T-helper 2 cell treated with Interferon-gamma antibody and Interleukin-4, amounts not matched to agents 5 μg/mL and 100 μg/mL, for 36 hours (primary cell): ENCODE data around the gene TMX3.
A peak's percentile ranks its signal among the peaks of the same experiment; 100 is the strongest.

Experiments used
- DNase-seq: peaks from one replicate; pipeline ENCODE4 v3.0.0; 2021; ENCODE audit warnings: low spot score
- H3K27ac Mint-ChIP-seq: one replicate; pipeline ENCODE4 v1.8.0; 2021; ENCODE audit warnings: mild to moderate bottlenecking, mixed read lengths
- H3K27me3 Mint-ChIP-seq: one replicate; pipeline ENCODE4 v1.8.0; 2021; ENCODE audit warnings: low read depth, mixed read lengths
- H3K36me3 Mint-ChIP-seq: one replicate; pipeline ENCODE4 v1.8.0; 2021; ENCODE audit warnings: low read depth, mixed read lengths
- H3K4me1 Mint-ChIP-seq: one replicate; pipeline ENCODE4 v1.8.0; 2021; ENCODE audit warnings: low read depth, mixed read lengths
- H3K4me3 Mint-ChIP-seq: one replicate; pipeline ENCODE4 v1.8.0; 2022; ENCODE audit warnings: mild to moderate bottlenecking, moderate library complexity, mixed read lengths
- H3K9me3 Mint-ChIP-seq: one replicate; pipeline ENCODE4 v1.8.0; 2021; ENCODE audit warnings: mixed read lengths

The TMX3 gene

DNA sequence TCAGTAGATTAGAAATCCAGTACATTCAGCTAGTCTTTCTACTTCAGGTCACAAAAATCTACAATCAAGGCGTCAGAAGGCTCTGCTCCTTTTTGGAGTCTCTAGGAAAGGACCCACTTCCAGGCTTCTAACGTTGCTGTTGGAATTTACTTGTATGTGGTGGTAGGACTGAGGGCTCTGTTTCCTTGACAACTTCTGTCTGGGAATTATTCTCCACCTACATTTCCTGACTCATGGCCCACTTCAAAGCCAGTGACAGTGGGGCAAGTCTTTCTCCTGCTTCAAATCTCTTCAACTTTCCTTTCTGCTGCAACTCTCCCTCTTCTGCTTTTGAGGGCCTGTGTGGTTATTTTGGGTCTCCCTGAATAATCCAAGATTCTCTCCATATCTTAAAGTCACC is 10.4 kb upstream of the TMX3 start:
- no peaks in the 10 kb centered on the region for H3K9me3 Mint-ChIP-seq
- H3K4me3 Mint-ChIP-seq = no peak overlapping the region
- H3K4me1 Mint-ChIP-seq = peaks cover 18% of the 10 kb centered on the region
- H3K36me3 Mint-ChIP-seq = no peaks in the 10 kb centered on the region
- no peak for DNase-seq
- H3K27ac Mint-ChIP-seq = no peak overlapping the region
- peaks cover 3% of the 10 kb centered on the region for H3K27me3 Mint-ChIP-seq

DNA sequence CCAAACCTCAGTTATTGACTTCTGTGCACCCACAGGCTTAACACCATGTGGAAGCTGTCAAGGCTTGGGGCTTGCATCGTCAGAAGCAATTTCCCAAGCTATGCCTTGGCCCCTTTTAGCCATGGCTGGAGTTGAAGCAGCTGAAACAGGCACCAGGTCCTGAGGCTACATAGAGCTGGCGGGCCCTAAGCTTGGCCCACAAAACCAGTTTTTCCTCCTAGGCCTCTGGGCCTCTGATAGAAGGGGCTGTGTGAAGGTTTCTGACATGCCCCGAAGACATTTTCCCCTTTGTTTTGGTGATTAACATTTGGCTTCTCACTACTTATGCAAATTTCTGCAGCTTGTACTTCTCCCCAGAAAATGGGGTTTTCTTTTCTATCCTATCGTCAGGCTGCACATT is 9.1 kb upstream of the TMX3 start:
- Mint-ChIP-seq H3K36me3 (no peaks in the 10 kb centered on the region), H3K9me3 (no peaks in the 10 kb centered on the region), H3K27ac (no peak overlapping the region), H3K27me3 (peaks cover 3% of the 10 kb centered on the region), H3K4me1 (peaks cover 20% of the 10 kb centered on the region), H3K4me3 (no peak overlapping the region)
- DNase-seq = no peak

DNA sequence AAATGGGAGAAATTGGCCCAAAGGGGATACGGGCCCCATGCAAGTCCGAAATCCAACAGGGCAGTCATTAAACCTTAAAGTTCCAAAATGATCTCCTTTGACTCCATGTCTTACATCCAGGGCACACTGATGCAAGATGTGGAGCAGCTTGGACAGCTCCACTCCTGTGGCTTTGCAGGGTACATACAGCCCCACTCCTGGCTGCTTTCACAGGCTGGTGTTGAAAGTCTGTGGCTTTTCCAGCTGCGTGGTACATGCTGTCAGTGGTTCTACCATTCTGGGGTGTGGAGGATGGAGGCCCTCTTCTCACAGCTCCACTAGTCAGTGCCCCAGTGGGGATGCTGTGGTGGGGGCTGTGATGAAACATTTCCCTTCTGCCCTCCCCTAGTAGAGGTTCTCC is 8.6 kb upstream of the TMX3 start:
- peaks cover 20% of the 10 kb centered on the region for H3K4me1 Mint-ChIP-seq
- no peak for DNase-seq
- H3K36me3 Mint-ChIP-seq = no peaks in the 10 kb centered on the region
- no peaks in the 10 kb centered on the region for H3K9me3 Mint-ChIP-seq
- H3K27ac Mint-ChIP-seq = no peak overlapping the region
- H3K4me3 Mint-ChIP-seq = peak overlapping the region; percentile 0
- peaks cover 1% of the 10 kb centered on the region for H3K27me3 Mint-ChIP-seq

DNA sequence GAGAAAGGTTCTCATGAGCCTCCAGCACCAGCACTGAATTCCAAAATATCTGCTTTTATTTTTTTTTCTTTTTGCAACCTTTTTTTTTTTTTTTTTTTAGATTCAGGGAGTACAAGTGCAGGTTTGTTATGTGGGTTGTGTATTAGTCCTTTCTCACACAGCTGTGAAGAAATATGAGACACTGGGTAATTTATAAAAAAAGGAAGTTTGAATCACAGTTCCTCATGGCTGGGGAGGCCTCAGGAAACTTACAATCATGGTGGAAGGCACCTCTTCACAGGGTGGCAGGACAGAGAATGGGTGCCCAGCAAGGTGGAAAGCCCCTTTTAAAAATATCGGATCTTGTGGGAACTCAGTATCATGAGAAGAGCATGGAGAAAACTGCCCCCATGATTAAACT is 7.9 kb upstream of the TMX3 start:
- Mint-ChIP-seq H3K4me1 (peaks cover 20% of the 10 kb centered on the region), H3K27me3 (no peaks in the 10 kb centered on the region), H3K27ac (no peak overlapping the region), H3K9me3 (no peaks in the 10 kb centered on the region), H3K4me3 (no peak overlapping the region), H3K36me3 (no peaks in the 10 kb centered on the region)
- DNase-seq = no peak

DNA sequence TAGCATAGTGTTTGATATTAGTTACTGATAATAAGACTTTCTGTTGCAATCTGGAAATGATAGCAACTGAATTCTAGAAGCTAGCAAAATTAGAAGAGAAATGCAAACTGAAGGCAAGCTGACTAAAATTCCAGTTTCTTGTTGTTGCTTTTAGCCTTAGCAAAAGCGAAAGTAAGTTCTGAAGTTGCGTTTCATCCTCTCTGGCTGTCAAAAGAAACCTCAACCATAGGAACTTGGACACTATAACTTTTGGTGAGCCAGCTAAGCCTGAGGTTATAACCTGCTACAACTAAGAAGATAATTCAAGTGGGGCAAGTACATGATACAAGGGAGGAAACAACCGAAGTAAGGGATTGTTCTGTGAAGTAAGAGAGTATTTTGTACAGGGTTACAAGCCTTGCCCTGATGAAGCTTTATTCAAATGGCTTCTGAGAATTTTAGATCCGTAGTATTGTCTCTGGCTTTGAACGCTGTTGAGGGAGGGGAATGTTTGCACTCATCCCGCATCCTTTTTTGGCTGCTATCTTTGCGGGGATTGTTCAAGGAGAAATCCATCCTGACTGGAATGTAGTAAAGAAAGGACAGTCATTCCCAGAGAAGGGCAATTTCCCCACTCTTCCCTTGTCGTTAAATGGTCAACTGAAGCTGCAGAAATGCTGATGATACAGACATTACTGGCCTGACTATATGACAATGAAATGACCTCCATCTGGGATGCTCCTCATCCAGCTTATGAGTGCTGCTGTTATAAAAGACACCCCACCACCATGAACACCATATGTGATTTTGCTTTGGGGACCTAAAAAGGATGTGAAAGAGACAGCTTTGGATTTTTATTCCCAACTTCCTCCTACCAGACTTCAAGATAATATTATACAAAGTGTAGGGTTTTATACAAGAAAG is 7.0 kb upstream of the TMX3 start:
- Mint-ChIP-seq H3K27me3 (no peaks in the 10 kb centered on the region), H3K27ac (peak overlapping the region; percentile 84), H3K4me3 (peak overlapping the region; percentile 80), H3K4me1 (peaks cover 20% of the 10 kb centered on the region), H3K36me3 (no peaks in the 10 kb centered on the region), H3K9me3 (no peaks in the 10 kb centered on the region)
- DNase-seq = no peak

DNA sequence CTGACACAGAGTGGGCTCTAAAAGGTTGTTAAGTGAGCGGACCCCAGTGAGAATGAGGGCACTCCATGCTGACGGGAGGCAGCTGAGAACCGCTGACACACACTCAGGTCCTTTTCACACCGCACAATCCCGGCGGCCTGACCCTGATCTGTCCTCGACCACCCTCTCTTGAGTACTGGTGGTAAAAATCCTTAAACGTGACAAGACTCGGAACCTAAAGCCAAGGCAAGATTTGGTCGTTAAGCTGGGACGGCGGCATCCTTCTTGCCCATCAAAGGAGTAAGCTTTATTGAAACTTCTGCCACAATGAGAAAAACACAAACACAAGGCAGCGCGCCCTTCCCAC is 569 bp downstream of the TMX3 start:
- no peak for DNase-seq
- peak overlapping the region; percentile 93 for H3K27ac Mint-ChIP-seq
- no peaks in the 10 kb centered on the region for H3K27me3 Mint-ChIP-seq
- peaks cover 31% of the 10 kb centered on the region for H3K4me1 Mint-ChIP-seq
- H3K4me3 Mint-ChIP-seq = peak overlapping the region; percentile 91
- peaks cover 33% of the 10 kb centered on the region for H3K36me3 Mint-ChIP-seq
- H3K9me3 Mint-ChIP-seq = no peaks in the 10 kb centered on the region

DNA sequence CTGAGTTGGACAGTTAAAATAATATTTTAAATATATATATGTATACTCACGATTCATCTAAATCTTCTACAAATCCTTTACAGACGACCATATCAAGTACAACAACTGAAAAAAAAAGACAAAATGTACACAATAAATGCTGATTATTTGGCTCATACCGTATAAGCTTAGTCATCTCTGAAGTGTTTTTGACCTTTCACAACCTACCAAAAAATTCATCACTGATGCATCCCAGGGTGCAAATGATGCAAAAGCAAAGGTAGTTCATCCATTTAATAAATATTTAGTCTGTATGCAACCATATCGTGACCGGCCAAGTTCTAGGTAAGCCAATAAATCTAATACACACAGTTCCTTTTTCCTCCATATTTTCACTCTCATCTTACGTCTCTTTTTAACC is 1.1 kb downstream of the TMX3 start:
- DNase-seq = no peak
- Mint-ChIP-seq H3K4me1 (peaks cover 31% of the 10 kb centered on the region), H3K36me3 (peaks cover 36% of the 10 kb centered on the region), H3K27ac (peak overlapping the region; percentile 93), H3K27me3 (no peaks in the 10 kb centered on the region), H3K9me3 (no peaks in the 10 kb centered on the region), H3K4me3 (peak overlapping the region; percentile 91)

DNA sequence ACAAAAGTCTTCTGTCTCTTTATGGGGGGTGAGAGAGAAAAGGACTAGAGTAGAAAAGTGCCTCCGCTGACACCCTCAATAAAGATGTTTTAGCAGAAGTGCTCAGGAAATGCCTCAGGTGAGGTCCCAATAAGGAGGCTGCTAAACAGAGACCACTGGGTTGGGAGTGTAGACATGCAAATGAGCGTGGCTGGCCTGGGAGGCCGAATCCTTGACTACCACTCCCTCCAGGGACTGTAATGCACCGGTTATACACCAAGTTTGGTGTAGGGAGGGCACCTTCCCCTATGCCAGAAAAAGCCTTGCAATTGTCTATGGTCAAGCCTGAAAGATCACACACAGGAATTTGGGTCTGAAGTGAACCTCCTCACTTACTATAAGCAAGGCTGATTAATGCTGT is 1.8 kb downstream of the TMX3 start:
- Mint-ChIP-seq H3K36me3 (peaks cover 41% of the 10 kb centered on the region), H3K27ac (peak overlapping the region; percentile 51), H3K9me3 (no peaks in the 10 kb centered on the region), H3K4me1 (peaks cover 31% of the 10 kb centered on the region), H3K27me3 (no peaks in the 10 kb centered on the region), H3K4me3 (peak overlapping the region; percentile 81)
- DNase-seq = no peak

DNA sequence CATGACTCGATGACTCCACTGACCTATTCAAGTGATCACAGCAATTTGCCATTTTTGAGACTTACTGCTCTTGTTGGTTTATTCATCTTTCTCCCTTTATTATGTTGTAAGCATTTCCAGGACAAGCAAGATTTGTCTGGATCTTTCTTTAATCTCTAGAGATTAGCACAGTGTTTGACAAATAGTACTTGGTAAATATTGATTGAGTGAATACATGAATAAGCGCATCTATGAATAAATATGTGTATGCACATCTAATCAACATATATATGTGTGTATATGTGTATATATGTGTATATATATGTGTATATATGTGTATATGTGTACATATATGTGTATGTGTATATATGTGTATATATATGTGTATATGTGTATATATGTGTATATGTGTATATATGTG is 7.3 kb downstream of the TMX3 start:
- Mint-ChIP-seq H3K4me1 (peaks cover 32% of the 10 kb centered on the region), H3K27me3 (no peaks in the 10 kb centered on the region), H3K9me3 (no peaks in the 10 kb centered on the region), H3K4me3 (no peak overlapping the region), H3K27ac (no peak overlapping the region), H3K36me3 (peaks cover 62% of the 10 kb centered on the region)
- DNase-seq = no peak

DNA sequence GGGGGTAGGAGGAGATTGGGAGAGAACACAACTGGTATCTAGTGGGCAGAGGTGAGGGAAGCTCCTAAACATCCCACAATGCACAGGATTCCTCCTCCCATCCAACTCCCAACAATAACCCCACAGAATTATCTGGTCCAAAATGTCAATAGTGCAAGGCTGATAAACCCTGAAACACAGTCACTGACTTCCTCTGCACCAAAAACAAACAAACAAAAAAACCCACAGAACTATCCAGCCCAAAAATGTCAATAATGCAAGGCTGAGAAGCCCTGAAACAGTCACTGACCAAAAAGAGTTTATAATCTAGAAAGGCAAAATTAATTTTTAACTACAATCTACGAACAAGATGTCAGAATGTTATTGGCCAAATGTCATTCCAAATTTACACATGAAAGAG is 9.8 kb downstream of the TMX3 start:
- Mint-ChIP-seq H3K4me3 (no peak overlapping the region), H3K36me3 (peaks cover 56% of the 10 kb centered on the region), H3K27me3 (no peaks in the 10 kb centered on the region), H3K9me3 (no peaks in the 10 kb centered on the region), H3K4me1 (peaks cover 24% of the 10 kb centered on the region), H3K27ac (peak overlapping the region; percentile 19)
- DNase-seq = no peak

DNA sequence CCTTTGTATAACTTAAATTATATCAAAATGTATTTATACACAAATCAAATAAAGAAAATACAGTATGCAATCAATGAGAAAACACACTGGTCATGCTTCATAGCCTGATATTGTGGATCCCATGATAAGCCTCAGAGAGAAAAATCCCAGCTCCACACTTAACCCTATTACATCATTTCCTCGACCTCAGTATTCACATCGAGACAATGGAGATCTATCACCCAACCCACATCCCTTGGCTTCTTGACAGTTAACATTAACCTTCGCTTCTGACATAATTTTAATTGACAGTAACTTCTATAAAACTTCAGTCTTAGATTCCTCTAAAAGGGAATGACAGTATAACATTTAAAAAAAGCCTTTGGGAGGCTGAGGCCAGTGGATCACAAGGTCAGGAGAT is 11.6 kb downstream of the TMX3 start:
- no peak overlapping the region for H3K27ac Mint-ChIP-seq
- no peaks in the 10 kb centered on the region for H3K9me3 Mint-ChIP-seq
- no peak for DNase-seq
- H3K36me3 Mint-ChIP-seq = peaks cover 47% of the 10 kb centered on the region
- H3K27me3 Mint-ChIP-seq = no peaks in the 10 kb centered on the region
- peaks cover 22% of the 10 kb centered on the region for H3K4me1 Mint-ChIP-seq
- H3K4me3 Mint-ChIP-seq = no peak overlapping the region

DNA sequence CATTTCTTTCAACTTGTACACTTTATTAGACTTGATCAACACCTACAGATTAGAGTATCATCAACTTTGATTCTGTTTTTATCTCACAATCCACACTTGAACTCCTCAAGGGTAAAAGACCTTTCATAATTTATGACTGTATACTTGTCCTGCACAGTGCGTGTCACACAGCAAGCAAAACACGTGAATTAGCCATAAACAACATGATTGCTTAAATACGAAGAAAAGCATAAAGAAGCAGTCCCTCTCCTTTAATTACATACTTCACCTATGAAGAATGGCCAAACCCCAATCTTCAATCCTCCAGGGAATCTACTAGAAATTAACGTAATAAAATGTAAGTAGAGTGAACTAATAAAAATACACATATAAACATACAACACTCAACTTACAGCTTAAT is 13.6 kb downstream of the TMX3 start:
- peaks cover 45% of the 10 kb centered on the region for H3K36me3 Mint-ChIP-seq
- H3K9me3 Mint-ChIP-seq = no peaks in the 10 kb centered on the region
- H3K27ac Mint-ChIP-seq = no peak overlapping the region
- H3K4me3 Mint-ChIP-seq = no peak overlapping the region
- peaks cover 20% of the 10 kb centered on the region for H3K4me1 Mint-ChIP-seq
- no peak for DNase-seq
- H3K27me3 Mint-ChIP-seq = no peaks in the 10 kb centered on the region

DNA sequence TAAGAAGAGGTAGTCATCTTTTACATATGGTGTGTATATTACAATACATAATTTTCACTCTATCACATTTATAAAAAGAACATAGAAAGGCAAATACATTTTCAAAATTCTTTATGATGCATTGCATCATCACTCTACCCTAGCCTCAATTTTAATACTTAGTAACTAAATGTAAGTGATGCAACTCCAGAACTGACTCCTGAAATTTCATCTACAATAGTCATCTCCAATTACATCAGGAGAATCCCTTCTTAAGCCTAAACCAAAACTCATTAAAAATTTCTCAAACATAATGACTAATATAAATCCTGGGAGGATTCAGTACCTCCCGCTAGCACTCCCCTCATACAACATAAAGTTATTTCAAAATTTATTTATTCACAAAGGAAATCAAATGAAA is 15.9 kb downstream of the TMX3 start:
- DNase-seq = no peak
- Mint-ChIP-seq H3K36me3 (peaks cover 44% of the 10 kb centered on the region), H3K27me3 (no peaks in the 10 kb centered on the region), H3K27ac (no peak overlapping the region), H3K9me3 (no peaks in the 10 kb centered on the region), H3K4me3 (no peak overlapping the region), H3K4me1 (peaks cover 10% of the 10 kb centered on the region)

DNA sequence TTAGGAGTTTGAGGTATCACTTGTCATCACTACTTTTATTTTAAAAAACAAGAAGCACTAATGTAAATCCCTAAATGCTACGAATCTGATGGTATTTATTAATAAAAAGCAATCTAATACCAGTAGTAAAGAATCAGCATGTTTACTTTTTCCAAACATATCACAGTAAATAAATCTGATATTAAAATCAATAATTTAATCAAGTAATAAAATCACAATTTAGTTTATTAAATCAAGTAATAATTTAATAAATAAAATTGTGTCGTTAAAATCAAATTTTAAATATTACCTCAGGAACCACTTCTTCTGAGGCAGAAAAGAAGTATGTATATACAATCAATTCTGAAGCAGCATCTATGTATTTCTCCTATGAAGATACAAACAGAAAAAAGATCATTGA is 18.0 kb downstream of the TMX3 start:
- Mint-ChIP-seq H3K27ac (no peak overlapping the region), H3K4me3 (no peak overlapping the region), H3K9me3 (no peaks in the 10 kb centered on the region), H3K27me3 (no peaks in the 10 kb centered on the region), H3K4me1 (no peaks in the 10 kb centered on the region), H3K36me3 (peaks cover 38% of the 10 kb centered on the region)
- no peak for DNase-seq

DNA sequence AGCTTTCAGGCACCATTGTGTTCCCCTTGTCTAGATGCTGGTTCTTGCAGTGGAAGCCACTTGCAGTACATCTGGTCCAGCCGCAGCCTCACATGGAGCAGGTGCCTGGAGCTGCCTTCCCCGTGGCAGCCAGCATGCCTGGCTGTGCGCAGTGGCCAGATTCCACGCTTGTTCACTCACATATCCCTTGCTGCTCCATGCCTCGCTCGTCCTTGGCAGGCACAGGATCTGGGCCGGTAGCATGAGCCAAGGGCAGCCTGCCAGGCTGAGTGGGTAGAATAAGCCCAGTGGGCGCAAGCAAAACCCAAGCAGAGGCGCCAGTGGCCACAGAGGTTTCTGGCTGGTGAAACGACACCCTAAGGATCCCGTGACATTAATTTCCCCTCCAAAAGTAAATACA is 20.6 kb downstream of the TMX3 start:
- no peak overlapping the region for H3K4me3 Mint-ChIP-seq
- H3K36me3 Mint-ChIP-seq = peaks cover 31% of the 10 kb centered on the region

More for the DNA sequence above, 20.6 kb downstream of the TMX3 start:
- no peak for DNase-seq
- H3K9me3 Mint-ChIP-seq = no peaks in the 10 kb centered on the region
- H3K27ac Mint-ChIP-seq = no peak overlapping the region
- peaks cover 3% of the 10 kb centered on the region for H3K4me1 Mint-ChIP-seq
- no peaks in the 10 kb centered on the region for H3K27me3 Mint-ChIP-seq
